ENCODE measurements around the gene FOXJ3. TPM values are rescaled to one million over a fixed set of nuclear protein-coding genes. Genes with fewer than 3 reads are reported as not detected.

FOXJ3 gene
- total and polyA plus RNA-seq, 2 of the 4 experiments (the other 2 are of a cell fraction) = 16.7 to 30.5 TPM

- ChIA-PET POLR2A (ENCODE audit: unreplicated experiment) (no interaction called here), CTCF (interaction anchor here (0.6 kb wide), 1 partner anchor 11 kb away, joined by 5 read pairs; no protein-coding TSS in a partner anchor)
- Histone ChIP-seq H2AFZ (replicated peaks; ENCODE audit: low read length, poor library complexity) (no peak overlapping the region), H3K4me2 (ENCODE audit: low read depth, low read length) (no peak overlapping the region), H2AK9ac (replicated peaks; ENCODE audit: low read depth, low read length, poor library complexity) (no peak overlapping the region), H3K27me3 (ENCODE audit: control insufficient read depth, insufficient read depth, low read length) (no peaks in the 10 kb centered on the region), H4K91ac (ENCODE audit: insufficient read depth, low read depth, low read length) (no peak overlapping the region), H4K8ac (ENCODE audit: low read depth in 2 of 2, low read length in 2 of 2) (no peak overlapping the region), H3K36me3 (ENCODE audit: control insufficient read depth, insufficient read depth, low read length) (no peaks in the 10 kb centered on the region), H3K4me3 (ENCODE audit: insufficient read depth, low read depth, low read length) (no peak overlapping the region), H2BK20ac (ENCODE audit: low read depth, low read length) (no peak overlapping the region), H2AK5ac (ENCODE audit: low read depth, low read length) (no peak overlapping the region), H3K4ac (ENCODE audit: low read depth, low read length) (no peak overlapping the region), H3K23ac (ENCODE audit: low read depth, low read length) (no peak overlapping the region), H3K27ac (ENCODE audit: insufficient read depth, low read length) (no peak overlapping the region), H4K20me1 (ENCODE audit: insufficient read depth, low read length) (peaks cover 28% of the 10 kb centered on the region), H3K9ac (ENCODE audit: low read depth, low read length) (no peak overlapping the region), H2BK120ac (ENCODE audit: low read depth, low read length) (no peak overlapping the region), H3K4me1 (ENCODE audit: control insufficient read depth, insufficient read depth, low read length) (no peaks in the 10 kb centered on the region), H3K9me1 (ENCODE audit: insufficient read depth, low read length) (0 out of 2 replicates have a peak, but pooled peaks cover 3% of the 10 kb centered on the region), H3K9me3 (ENCODE audit: control insufficient read depth, insufficient read depth, low read length) (no peaks in the 10 kb centered on the region; the same call in 1 of the 2 replicates), H4K5ac (ENCODE audit: low read depth, low read length) (no peak overlapping the region), H3K18ac (ENCODE audit: low read depth, low read length) (no peak overlapping the region), H2BK15ac (ENCODE audit: low read depth, low read length) (no peak overlapping the region), H2BK5ac (ENCODE audit: low read depth, low read length, poor library complexity, severe bottlenecking) (no peak overlapping the region), H3K56ac (ENCODE audit: extremely low read depth, insufficient read depth, low read length) (no peak overlapping the region), H3K14ac (replicated peaks; ENCODE audit: low read depth, low read length) (no peak overlapping the region), H3K79me1 (ENCODE audit: low read depth in 1 of 2, low read length in 2 of 2) (peaks cover 18 to 43% of the 10 kb centered on the region in 2 experiments)
- WGBS, 2 experiments (ENCODE audit: extremely low coverage in 2 of 2, insufficient read length in 1 of 2) = no CpG with 5 or more reads among the region's 1 CpG
- intact Hi-C loops (cut with micrococcal nuclease) = no loop called here
- no peak for ATAC-seq (ENCODE audit: low read depth)
- TF ChIP-seq RAD21 (IDR thresholded peaks at IDR 0.05; ENCODE audit: low read length) = no peak
- BruUV-seq (replicated peaks) = no TSS peak
- in situ Hi-C loops (cut with MboI; ENCODE audit: low sequenced_read_pairs) = no loop called here
- dilution Hi-C loops (cut with HindIII; ENCODE audit: low sequenced_read_pairs, unreplicated experiment) = no loop called here
- no peak for DNase-seq
Observed at GRCh38 chr1:42288311-42288985, 46.6 kb downstream of the FOXJ3 start.

Data from IMR-90 (cell line).